HEK293 (cell line): Measurements from ENCODE around the gene HOXA6.

ENCODE experiments used
- CTCF ChIA-PET: fragments of 350-600 bp; formaldehyde crosslinking; extraction: SDS; loops from one replicate; lab custom pipeline; 2021; ENCODE audit warnings: antibody characterized with exemption; lab: Yijun Ruan, JAX
- POLR2A ChIA-PET: fragments of 300-600 bp; formaldehyde crosslinking; extraction: SDS; loops from one replicate; lab custom pipeline; 2020; ENCODE audit warnings: antibody characterized with exemption, inconsistent platforms; lab: Yijun Ruan, JAX
- H3K27ac ChIP-seq: fragments of 200-500 bp; sonication (Bioruptor generic); 2 replicates; pipeline ENCODE4 v1.5.1; 2014; ENCODE audit warnings: low read depth, low read length, control low read depth, inconsistent platforms; ENCODE audit errors: extremely low read depth
- H3K36me3 ChIP-seq, 2 experiments: fragments of 200-500 bp in 1 of 2; sonication (Bioruptor generic) in 1 of 2; 1 replicate in 1 of 2; 2 replicates in 1 of 2; pipeline ENCODE4 v1.5.1; 2014 to 2017; ENCODE audit warnings: inconsistent platforms in 2 of 2, low read length in 2 of 2; ENCODE audit not compliant: control insufficient read depth in 2 of 2, insufficient read depth in 1 of 2
- H3K4me1 ChIP-seq: fragments of 200-500 bp; sonication (Bioruptor generic); 2 replicates; pipeline ENCODE4 v1.5.1; 2014; ENCODE audit warnings: mild to moderate bottlenecking, low read length, inconsistent platforms; ENCODE audit not compliant: control insufficient read depth, insufficient read depth
- H3K4me3 ChIP-seq: 2 replicates; pipeline ENCODE4 v1.5.1; 2011; ENCODE audit warnings: low read depth, mild to moderate bottlenecking, control low read depth, low read length, moderate library complexity
- H3K9me3 ChIP-seq: fragments of 200-500 bp; sonication (Bioruptor generic); 2 replicates; pipeline ENCODE4 v1.5.1; 2014; ENCODE audit warnings: low read depth, low read length, inconsistent platforms; ENCODE audit not compliant: control insufficient read depth, insufficient read depth
- BCL11A ChIP-seq: fragments of 450-650 bp; formaldehyde crosslinking; IDR thresholded peaks from 2 replicates; pipeline ENCODE4 v1.5.1; 2016; ENCODE audit warnings: low read depth, missing biosample characterization, missing genetic modification characterization
- GLIS1 ChIP-seq: fragments of 450-650 bp; formaldehyde crosslinking; IDR thresholded peaks from 2 replicates; pipeline ENCODE4 v1.5.1; 2016; ENCODE audit warnings: missing biosample characterization, missing genetic modification characterization
- KLF7 ChIP-seq: fragments of 450-650 bp; formaldehyde crosslinking; IDR thresholded peaks from 2 replicates; pipeline ENCODE4 v1.5.1; 2016; ENCODE audit warnings: missing biosample characterization, missing genetic modification characterization, borderline replicate concordance
- MYNN ChIP-seq: fragments of 450-650 bp; formaldehyde crosslinking; IDR thresholded peaks from 2 replicates; pipeline ENCODE4 v1.5.1; 2016; ENCODE audit warnings: missing biosample characterization, missing genetic modification characterization, borderline replicate concordance
- OSR2 ChIP-seq: fragments of 450-650 bp; formaldehyde crosslinking; IDR thresholded peaks from 2 replicates; pipeline ENCODE4 v1.5.1; 2016; ENCODE audit warnings: missing biosample characterization, missing genetic modification characterization
- SP2 ChIP-seq: fragments of 450-650 bp; formaldehyde crosslinking; IDR thresholded peaks from 2 replicates; pipeline ENCODE4 v1.5.1; 2016; ENCODE audit warnings: missing biosample characterization, missing genetic modification characterization
- SP7 ChIP-seq: fragments of 450-650 bp; formaldehyde crosslinking; IDR thresholded peaks from 2 replicates; pipeline ENCODE4 v1.5.1; 2016; ENCODE audit warnings: missing biosample characterization, missing genetic modification characterization
- ZBTB17 ChIP-seq: fragments of 450-650 bp; formaldehyde crosslinking; IDR thresholded peaks from 2 replicates; pipeline ENCODE4 v1.5.1; 2016; ENCODE audit warnings: missing biosample characterization, missing genetic modification characterization
- ZBTB20 ChIP-seq: fragments of 450-650 bp; formaldehyde crosslinking; IDR thresholded peaks from 2 replicates; pipeline ENCODE4 v1.5.1; 2016; ENCODE audit warnings: missing biosample characterization, missing genetic modification characterization
- ZBTB8A ChIP-seq: fragments of 450-650 bp; formaldehyde crosslinking; IDR thresholded peaks from 2 replicates; pipeline ENCODE4 v1.5.1; 2016; ENCODE audit warnings: missing biosample characterization, missing genetic modification characterization
- ZFHX2 ChIP-seq: fragments of 450-650 bp; formaldehyde crosslinking; conservative IDR thresholded peaks from 2 replicates; pipeline ENCODE4 v1.5.1; 2016; ENCODE audit warnings: missing biosample characterization, missing genetic modification characterization
- ZFP69B ChIP-seq: fragments of 450-650 bp; formaldehyde crosslinking; IDR thresholded peaks from 2 replicates; pipeline ENCODE4 v1.5.1; 2016; ENCODE audit warnings: missing biosample characterization, missing genetic modification characterization
- ZNF19 ChIP-seq: fragments of 450-650 bp; formaldehyde crosslinking; IDR thresholded peaks from 2 replicates; pipeline ENCODE4; 2016; ENCODE audit warnings: missing biosample characterization, missing genetic modification characterization, low read depth
- ZNF239 ChIP-seq: fragments of 450-650 bp; formaldehyde crosslinking; IDR thresholded peaks from 2 replicates; pipeline ENCODE4 v1.5.1; 2016; ENCODE audit warnings: missing biosample characterization, missing genetic modification characterization
- ZNF302 ChIP-seq: fragments of 450-650 bp; formaldehyde crosslinking; IDR thresholded peaks from 2 replicates; pipeline ENCODE4 v1.5.1; 2016; ENCODE audit warnings: missing biosample characterization, missing genetic modification characterization, low read depth
- ZNF341 ChIP-seq: fragments of 450-650 bp; formaldehyde crosslinking; IDR thresholded peaks from 2 replicates; pipeline ENCODE4; 2016; ENCODE audit warnings: low read depth, missing biosample characterization, missing genetic modification characterization
- ZNF423 ChIP-seq: fragments of 450-650 bp; formaldehyde crosslinking; IDR thresholded peaks from 2 replicates; pipeline ENCODE4 v1.5.1; 2016; ENCODE audit warnings: missing biosample characterization, missing genetic modification characterization
- ZNF510 ChIP-seq: fragments of 450-650 bp; formaldehyde crosslinking; IDR thresholded peaks from 2 replicates; pipeline ENCODE4 v1.5.1; 2018; ENCODE audit warnings: mild to moderate bottlenecking, missing genetic modification characterization, missing biosample characterization; ENCODE audit not compliant: insufficient replicate concordance
- ZNF571 ChIP-seq: fragments of 450-650 bp; formaldehyde crosslinking; IDR thresholded peaks from 2 replicates; pipeline ENCODE4 v1.5.0; 2017; ENCODE audit warnings: missing biosample characterization, missing genetic modification characterization
- ZNF585B ChIP-seq: fragments of 450-650 bp; formaldehyde crosslinking; IDR thresholded peaks from 2 replicates; pipeline ENCODE4 v1.5.1; 2016; ENCODE audit warnings: missing biosample characterization, missing genetic modification characterization
- TF ChIP-seq, protein P1 (sequence below): fragments of 450-650 bp; formaldehyde crosslinking; IDR thresholded peaks from 2 replicates; pipeline ENCODE4 v1.5.1; 2017; ENCODE audit warnings: missing biosample characterization, missing genetic modification characterization
- TF ChIP-seq, protein P2 (sequence below): fragments of 450-650 bp; formaldehyde crosslinking; IDR thresholded peaks from 2 replicates; pipeline ENCODE4 v1.5.1; 2016; ENCODE audit warnings: missing biosample characterization, missing genetic modification characterization, low read depth
- TF ChIP-seq, protein P3 (sequence below): fragments of 450-650 bp; formaldehyde crosslinking; IDR thresholded peaks from 2 replicates; pipeline ENCODE4 v1.5.1; 2016; ENCODE audit warnings: missing biosample characterization, missing genetic modification characterization, borderline replicate concordance
- TF ChIP-seq, protein P4 (sequence below): fragments of 450-650 bp; formaldehyde crosslinking; IDR thresholded peaks from 2 replicates; pipeline ENCODE4 v1.5.1; 2016; ENCODE audit warnings: missing biosample characterization, missing genetic modification characterization
- TF ChIP-seq, protein P5 (sequence below): fragments of 450-650 bp; formaldehyde crosslinking; IDR thresholded peaks from 2 replicates; pipeline ENCODE4 v1.5.1; 2017; ENCODE audit warnings: missing biosample characterization, missing genetic modification characterization

Gene HOXA6

DNA sequence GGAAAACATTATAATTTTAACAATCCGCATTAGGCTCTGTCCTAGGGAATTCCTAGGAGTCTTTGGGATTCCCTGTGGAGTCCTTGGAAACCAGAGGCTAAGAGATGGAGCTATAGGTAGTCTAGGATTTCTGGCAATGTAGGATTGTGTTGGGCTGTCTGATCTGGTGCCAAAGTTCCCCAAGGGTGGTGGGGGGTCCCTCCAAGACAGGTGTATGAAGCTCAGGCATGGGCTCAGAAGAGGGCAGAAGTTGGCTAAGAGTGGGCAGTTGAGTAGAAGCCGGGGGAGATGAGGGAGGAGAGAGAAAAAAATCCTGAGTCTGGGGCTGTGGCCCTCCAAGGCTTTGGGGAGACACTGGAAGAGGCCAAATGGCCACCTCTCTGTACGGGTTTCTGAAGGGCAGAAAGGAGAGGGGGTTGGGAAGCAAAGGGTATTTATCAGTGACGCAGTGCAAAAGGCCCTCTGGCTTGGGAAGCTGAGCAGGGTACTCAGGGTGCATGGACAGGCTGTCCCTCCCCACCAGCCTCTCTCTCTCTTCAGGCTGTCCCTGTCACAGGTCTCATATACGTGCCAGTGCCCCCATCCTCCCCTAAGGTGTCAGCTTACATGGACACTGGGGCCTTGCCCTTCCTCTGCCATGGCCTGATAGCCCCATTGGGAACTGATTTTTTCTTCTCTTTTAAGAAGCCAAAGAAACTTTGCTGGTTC is 929 bp downstream of the HOXA6 start (continued):
- no peak for TF ChIP-seq ZNF585B (tag by site-specific recombination)
- peak; percentile 64 for TF ChIP-seq ZNF341 (tag by site-specific recombination)
- TF ChIP-seq KLF7 (tag by site-specific recombination) = 0 out of 2 replicates have a peak, but pooled peaks have one; percentile 27
- TF ChIP-seq ZBTB20 (tag by site-specific recombination) = peak; percentile 9

DNA sequence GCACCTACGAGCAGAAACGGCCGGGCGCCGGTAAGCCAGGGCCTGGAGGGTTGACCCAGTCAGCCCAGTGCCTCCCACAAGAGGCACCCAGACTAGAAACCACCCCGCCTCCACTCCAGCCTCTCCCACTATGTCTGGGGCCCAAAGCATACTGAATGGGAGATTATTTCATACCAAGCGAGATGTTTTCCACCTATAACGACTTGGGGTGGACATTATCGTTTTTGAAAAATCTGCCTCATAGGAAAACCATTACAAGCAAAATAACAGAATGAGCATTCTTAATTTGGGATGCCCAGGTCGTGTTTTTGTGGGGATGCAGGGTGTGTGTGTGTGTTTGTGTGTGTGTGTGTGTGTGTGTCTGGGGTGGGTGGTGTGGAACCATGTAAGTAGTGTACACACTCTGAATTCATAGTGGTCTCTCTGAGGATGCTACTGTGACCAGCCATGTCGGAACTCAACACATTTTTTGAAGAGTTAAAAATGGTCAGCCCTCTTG is 1.6 kb downstream of the HOXA6 start:
- POLR2A ChIA-PET = interaction anchor here (1.6 kb wide), 1 partner anchor 24 kb away, joined by 3 read pairs; no protein-coding TSS in a partner anchor
- Histone ChIP-seq H3K36me3 (peaks cover 0 to 70% of the 10 kb centered on the region in 2 experiments; a peak in 2 of 3 replicates), H3K27ac (peak overlapping the region; percentile 99), H3K4me3 (no peak overlapping the region), H3K9me3 (no peaks in the 10 kb centered on the region), H3K4me1 (peaks cover 16% of the 10 kb centered on the region)
- CTCF ChIA-PET = interaction anchor here (0.5 to 4.1 kb wide), 6 partner anchors 292 to 1146 kb away, joined by 3 to 34 read pairs (median 4); no protein-coding TSS in a partner anchor
- TF ChIP-seq ZFP69B (tag by site-specific recombination) = peak; percentile 32; the same call in 1 of the 2 replicates
- TF ChIP-seq, protein P1, sequence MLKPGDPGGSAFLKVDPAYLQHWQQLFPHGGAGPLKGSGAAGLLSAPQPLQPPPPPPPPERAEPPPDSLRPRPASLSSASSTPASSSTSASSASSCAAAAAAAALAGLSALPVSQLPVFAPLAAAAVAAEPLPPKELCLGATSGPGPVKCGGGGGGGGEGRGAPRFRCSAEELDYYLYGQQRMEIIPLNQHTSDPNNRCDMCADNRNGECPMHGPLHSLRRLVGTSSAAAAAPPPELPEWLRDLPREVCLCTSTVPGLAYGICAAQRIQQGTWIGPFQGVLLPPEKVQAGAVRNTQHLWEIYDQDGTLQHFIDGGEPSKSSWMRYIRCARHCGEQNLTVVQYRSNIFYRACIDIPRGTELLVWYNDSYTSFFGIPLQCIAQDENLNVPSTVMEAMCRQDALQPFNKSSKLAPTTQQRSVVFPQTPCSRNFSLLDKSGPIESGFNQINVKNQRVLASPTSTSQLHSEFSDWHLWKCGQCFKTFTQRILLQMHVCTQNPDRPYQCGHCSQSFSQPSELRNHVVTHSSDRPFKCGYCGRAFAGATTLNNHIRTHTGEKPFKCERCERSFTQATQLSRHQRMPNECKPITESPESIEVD (tag by site-specific recombination) = 0 out of 2 replicates have a peak, but pooled peaks have one; percentile 12
- TF ChIP-seq MYNN (tag by site-specific recombination) = no peak
- TF ChIP-seq ZNF571 (tag by site-specific recombination) = no peak
- peak; percentile 22; the same call in 1 of the 2 replicates for TF ChIP-seq OSR2 (tag by site-specific recombination)
- 0 out of 2 replicates have a peak, but pooled peaks have one; percentile 33 for TF ChIP-seq ZBTB8A (tag by site-specific recombination)
- no peak for TF ChIP-seq ZNF510 (tag by site-specific recombination)
- TF ChIP-seq, protein P2, sequence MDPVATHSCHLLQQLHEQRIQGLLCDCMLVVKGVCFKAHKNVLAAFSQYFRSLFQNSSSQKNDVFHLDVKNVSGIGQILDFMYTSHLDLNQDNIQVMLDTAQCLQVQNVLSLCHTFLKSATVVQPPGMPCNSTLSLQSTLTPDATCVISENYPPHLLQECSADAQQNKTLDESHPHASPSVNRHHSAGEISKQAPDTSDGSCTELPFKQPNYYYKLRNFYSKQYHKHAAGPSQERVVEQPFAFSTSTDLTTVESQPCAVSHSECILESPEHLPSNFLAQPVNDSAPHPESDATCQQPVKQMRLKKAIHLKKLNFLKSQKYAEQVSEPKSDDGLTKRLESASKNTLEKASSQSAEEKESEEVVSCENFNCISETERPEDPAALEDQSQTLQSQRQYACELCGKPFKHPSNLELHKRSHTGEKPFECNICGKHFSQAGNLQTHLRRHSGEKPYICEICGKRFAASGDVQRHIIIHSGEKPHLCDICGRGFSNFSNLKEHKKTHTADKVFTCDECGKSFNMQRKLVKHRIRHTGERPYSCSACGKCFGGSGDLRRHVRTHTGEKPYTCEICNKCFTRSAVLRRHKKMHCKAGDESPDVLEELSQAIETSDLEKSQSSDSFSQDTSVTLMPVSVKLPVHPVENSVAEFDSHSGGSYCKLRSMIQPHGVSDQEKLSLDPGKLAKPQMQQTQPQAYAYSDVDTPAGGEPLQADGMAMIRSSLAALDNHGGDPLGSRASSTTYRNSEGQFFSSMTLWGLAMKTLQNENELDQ (tag by site-specific recombination) = no peak
- peak; percentile 0; the same call in 1 of the 2 replicates for TF ChIP-seq ZBTB17 (tag by site-specific recombination)
- TF ChIP-seq GLIS1 = no peak
- 0 out of 2 replicates have a peak, but pooled peaks have one; percentile 18 for TF ChIP-seq SP7
- no peak for TF ChIP-seq ZNF302 (tag by site-specific recombination)
- TF ChIP-seq SP2 (tag by site-specific recombination) = peak; percentile 39
- TF ChIP-seq ZNF239 (tag by site-specific recombination) = no peak
- peak; percentile 62 for TF ChIP-seq ZFHX2 (tag by site-specific recombination)
- TF ChIP-seq, protein P3, sequence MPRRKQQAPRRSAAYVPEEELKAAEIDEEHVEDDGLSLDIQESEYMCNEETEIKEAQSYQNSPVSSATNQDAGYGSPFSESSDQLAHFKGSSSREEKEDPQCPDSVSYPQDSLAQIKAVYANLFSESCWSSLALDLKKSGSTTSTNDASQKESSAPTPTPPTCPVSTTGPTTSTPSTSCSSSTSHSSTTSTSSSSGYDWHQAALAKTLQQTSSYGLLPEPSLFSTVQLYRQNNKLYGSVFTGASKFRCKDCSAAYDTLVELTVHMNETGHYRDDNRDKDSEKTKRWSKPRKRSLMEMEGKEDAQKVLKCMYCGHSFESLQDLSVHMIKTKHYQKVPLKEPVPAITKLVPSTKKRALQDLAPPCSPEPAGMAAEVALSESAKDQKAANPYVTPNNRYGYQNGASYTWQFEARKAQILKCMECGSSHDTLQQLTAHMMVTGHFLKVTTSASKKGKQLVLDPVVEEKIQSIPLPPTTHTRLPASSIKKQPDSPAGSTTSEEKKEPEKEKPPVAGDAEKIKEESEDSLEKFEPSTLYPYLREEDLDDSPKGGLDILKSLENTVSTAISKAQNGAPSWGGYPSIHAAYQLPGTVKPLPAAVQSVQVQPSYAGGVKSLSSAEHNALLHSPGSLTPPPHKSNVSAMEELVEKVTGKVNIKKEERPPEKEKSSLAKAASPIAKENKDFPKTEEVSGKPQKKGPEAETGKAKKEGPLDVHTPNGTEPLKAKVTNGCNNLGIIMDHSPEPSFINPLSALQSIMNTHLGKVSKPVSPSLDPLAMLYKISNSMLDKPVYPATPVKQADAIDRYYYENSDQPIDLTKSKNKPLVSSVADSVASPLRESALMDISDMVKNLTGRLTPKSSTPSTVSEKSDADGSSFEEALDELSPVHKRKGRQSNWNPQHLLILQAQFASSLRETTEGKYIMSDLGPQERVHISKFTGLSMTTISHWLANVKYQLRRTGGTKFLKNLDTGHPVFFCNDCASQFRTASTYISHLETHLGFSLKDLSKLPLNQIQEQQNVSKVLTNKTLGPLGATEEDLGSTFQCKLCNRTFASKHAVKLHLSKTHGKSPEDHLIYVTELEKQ = no peak
- TF ChIP-seq, protein P4, sequence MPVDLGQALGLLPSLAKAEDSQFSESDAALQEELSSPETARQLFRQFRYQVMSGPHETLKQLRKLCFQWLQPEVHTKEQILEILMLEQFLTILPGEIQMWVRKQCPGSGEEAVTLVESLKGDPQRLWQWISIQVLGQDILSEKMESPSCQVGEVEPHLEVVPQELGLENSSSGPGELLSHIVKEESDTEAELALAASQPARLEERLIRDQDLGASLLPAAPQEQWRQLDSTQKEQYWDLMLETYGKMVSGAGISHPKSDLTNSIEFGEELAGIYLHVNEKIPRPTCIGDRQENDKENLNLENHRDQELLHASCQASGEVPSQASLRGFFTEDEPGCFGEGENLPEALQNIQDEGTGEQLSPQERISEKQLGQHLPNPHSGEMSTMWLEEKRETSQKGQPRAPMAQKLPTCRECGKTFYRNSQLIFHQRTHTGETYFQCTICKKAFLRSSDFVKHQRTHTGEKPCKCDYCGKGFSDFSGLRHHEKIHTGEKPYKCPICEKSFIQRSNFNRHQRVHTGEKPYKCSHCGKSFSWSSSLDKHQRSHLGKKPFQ (tag by site-specific recombination) = 0 out of 2 replicates have a peak, but pooled peaks have one; percentile 27
- TF ChIP-seq, protein P5, sequence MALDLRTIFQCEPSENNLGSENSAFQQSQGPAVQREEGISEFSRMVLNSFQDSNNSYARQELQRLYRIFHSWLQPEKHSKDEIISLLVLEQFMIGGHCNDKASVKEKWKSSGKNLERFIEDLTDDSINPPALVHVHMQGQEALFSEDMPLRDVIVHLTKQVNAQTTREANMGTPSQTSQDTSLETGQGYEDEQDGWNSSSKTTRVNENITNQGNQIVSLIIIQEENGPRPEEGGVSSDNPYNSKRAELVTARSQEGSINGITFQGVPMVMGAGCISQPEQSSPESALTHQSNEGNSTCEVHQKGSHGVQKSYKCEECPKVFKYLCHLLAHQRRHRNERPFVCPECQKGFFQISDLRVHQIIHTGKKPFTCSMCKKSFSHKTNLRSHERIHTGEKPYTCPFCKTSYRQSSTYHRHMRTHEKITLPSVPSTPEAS (tag by site-specific recombination) = peak; percentile 89
- TF ChIP-seq BCL11A = no peak
- TF ChIP-seq ZNF423 (tag by site-specific recombination) = no peak
- no peak for TF ChIP-seq ZNF19
